ENCODE data around the gene NEK7.

The NEK7 gene

GRCh38 chr1:198263186-198263585, 106.4 kb downstream of the NEK7 start:
- no peaks in the 10 kb centered on the region for H3K36me3 ChIP-seq (ENCODE audit: insufficient read depth, low read length)
- no peaks in the 10 kb centered on the region for H4K20me1 ChIP-seq (ENCODE audit: insufficient read depth, low read length)
- no peaks in the 10 kb centered on the region for H3K79me2 ChIP-seq (ENCODE audit: insufficient read depth, low read length)
- no peak overlapping the region for H3K27ac ChIP-seq (ENCODE audit: low read depth, low read length, poor library complexity, severe bottlenecking)
- no peak overlapping the region for H2AFZ ChIP-seq (ENCODE audit: low read length)
- no peaks in the 10 kb centered on the region for H3K27me3 ChIP-seq (ENCODE audit: insufficient read depth, low read length)
- TF ChIP-seq CTCF (IDR thresholded peaks at IDR 0.05; ENCODE audit: low read length) (no peak), EZH2 (IDR thresholded peaks at IDR 0.05; ENCODE audit: borderline replicate concordance, low read length) (no peak)
- no peaks in the 10 kb centered on the region for H3K4me1 ChIP-seq (ENCODE audit: insufficient read depth, low read length, severe bottlenecking)
- no peak overlapping the region for H3K4me2 ChIP-seq (ENCODE audit: low read length)
- H3K9ac ChIP-seq (ENCODE audit: low read length): no peak overlapping the region
- no peaks in the 10 kb centered on the region for H3K9me2 ChIP-seq (ENCODE audit: low read depth, low read length)
- no peak overlapping the region for H3K4me3 ChIP-seq (ENCODE audit: low read depth, low read length, poor library complexity, severe bottlenecking)
- no peaks in the 10 kb centered on the region for H3K9me3 ChIP-seq (ENCODE audit: low read length)
- H3F3A ChIP-seq (ENCODE audit: insufficient read depth, low read length): no peaks in the 10 kb centered on the region

GRCh38 chr1:198264282-198264681, 107.5 kb downstream of the NEK7 start:
- Histone ChIP-seq H3K36me3 (ENCODE audit: insufficient read depth, low read length) (no peaks in the 10 kb centered on the region), H3K4me3 (ENCODE audit: low read depth, low read length, poor library complexity, severe bottlenecking) (no peak overlapping the region), H3K4me2 (ENCODE audit: low read length) (no peak overlapping the region), H3K9ac (ENCODE audit: low read length) (no peak overlapping the region), H3K9me3 (ENCODE audit: low read length) (no peaks in the 10 kb centered on the region), H4K20me1 (ENCODE audit: insufficient read depth, low read length) (no peaks in the 10 kb centered on the region), H3K27ac (ENCODE audit: low read depth, low read length, poor library complexity, severe bottlenecking) (no peak overlapping the region), H2AFZ (ENCODE audit: low read length) (no peak overlapping the region), H3K27me3 (ENCODE audit: insufficient read depth, low read length) (no peaks in the 10 kb centered on the region), H3K79me2 (ENCODE audit: insufficient read depth, low read length) (no peaks in the 10 kb centered on the region), H3K4me1 (ENCODE audit: insufficient read depth, low read length, severe bottlenecking) (no peaks in the 10 kb centered on the region), H3K9me2 (ENCODE audit: low read depth, low read length) (no peaks in the 10 kb centered on the region), H3F3A (ENCODE audit: insufficient read depth, low read length) (no peaks in the 10 kb centered on the region)
- no peak for TF ChIP-seq CTCF (IDR thresholded peaks at IDR 0.05; ENCODE audit: low read length)
- no peak for TF ChIP-seq EZH2 (IDR thresholded peaks at IDR 0.05; ENCODE audit: borderline replicate concordance, low read length)

- H3F3A ChIP-seq (ENCODE audit: insufficient read depth, low read length): no peaks in the 10 kb centered on the region
- H4K20me1 ChIP-seq (ENCODE audit: insufficient read depth, low read length): no peaks in the 10 kb centered on the region
- no peak overlapping the region for H3K9ac ChIP-seq (ENCODE audit: low read length)
- no peaks in the 10 kb centered on the region for H3K79me2 ChIP-seq (ENCODE audit: insufficient read depth, low read length)
- H3K27me3 ChIP-seq (ENCODE audit: insufficient read depth, low read length): no peaks in the 10 kb centered on the region
- no peak for TF ChIP-seq EZH2 (IDR thresholded peaks at IDR 0.05; ENCODE audit: borderline replicate concordance, low read length)
- no peak for TF ChIP-seq CTCF (IDR thresholded peaks at IDR 0.05; ENCODE audit: low read length)
- H3K9me3 ChIP-seq (ENCODE audit: low read length): no peaks in the 10 kb centered on the region
- H3K4me3 ChIP-seq (ENCODE audit: low read depth, low read length, poor library complexity, severe bottlenecking): no peak overlapping the region
- no peak overlapping the region for H2AFZ ChIP-seq (ENCODE audit: low read length)
- no peaks in the 10 kb centered on the region for H3K9me2 ChIP-seq (ENCODE audit: low read depth, low read length)
- H3K27ac ChIP-seq (ENCODE audit: low read depth, low read length, poor library complexity, severe bottlenecking): no peak overlapping the region
- H3K4me1 ChIP-seq (ENCODE audit: insufficient read depth, low read length, severe bottlenecking): no peaks in the 10 kb centered on the region
- no peak overlapping the region for H3K4me2 ChIP-seq (ENCODE audit: low read length)
- H3K36me3 ChIP-seq (ENCODE audit: insufficient read depth, low read length): no peaks in the 10 kb centered on the region
These were observed 108.4 kb downstream of the NEK7 start for GRCh38 chr1:198265073-198265661.

Measured in OCI-LY1 (cell line).